CD4-positive, alpha-beta T cell treated with Interleukin-17A for 4 hours (primary cell): ENCODE measurements around the gene HAO2.
"Not testable (repeated sequence)": the region's sequence is repeated elsewhere in the genome, so short reads cannot be mapped to it uniquely, and the experiment has no call there.

Experiments
- DNase-seq: peaks from one replicate; pipeline ENCODE4 v3.0.0-alpha.2; 2020; ENCODE audit warnings: mixed read lengths

The HAO2 gene

GRCh38 chr1:119347858-119348257 is 20.7 kb upstream of the HAO2 start:
- DNase-seq: no peak

GRCh38 chr1:119348941-119349340 is 19.6 kb upstream of the HAO2 start:
- no peak for DNase-seq

DNA sequence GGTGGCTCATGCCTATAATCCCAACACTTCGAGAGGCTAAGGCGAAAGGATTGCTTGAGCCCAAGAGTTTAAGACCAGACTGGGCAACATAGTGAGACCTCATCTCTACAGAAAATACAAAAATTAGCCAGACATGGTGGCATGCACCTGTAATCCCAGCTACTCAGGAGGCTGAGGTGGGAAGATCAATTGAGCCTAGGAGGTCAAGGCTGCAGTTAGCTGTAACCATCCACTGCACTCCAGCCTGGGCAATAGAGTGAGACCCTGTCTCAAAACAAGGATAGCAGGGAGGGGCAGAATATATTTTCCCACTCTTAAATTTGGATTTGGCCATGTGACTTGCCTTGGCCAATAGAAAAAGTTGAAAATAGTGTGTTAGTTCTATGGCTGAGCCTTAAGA is 17.7 kb upstream of the HAO2 start:
- not testable (repeated sequence) for DNase-seq

DNA sequence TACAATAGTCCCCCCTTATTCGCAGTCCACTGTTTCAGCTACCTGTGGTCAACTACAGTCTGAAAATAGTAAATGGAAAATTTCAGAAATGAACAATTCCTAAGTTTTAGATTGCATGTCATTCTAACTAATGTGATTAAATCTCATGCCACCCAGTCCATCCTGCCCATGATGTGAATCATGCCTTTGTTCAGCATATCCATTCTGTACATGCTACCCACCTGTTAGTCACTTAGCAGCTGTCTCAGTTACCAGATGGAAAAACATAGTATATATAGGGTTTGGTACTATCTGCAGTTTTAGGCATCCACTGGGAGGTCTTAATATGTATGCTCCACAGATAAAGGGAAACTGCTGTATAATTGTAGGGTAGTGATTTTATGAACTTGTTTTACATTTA is 16.6 kb upstream of the HAO2 start:
- DNase-seq: no peak

- no peak for DNase-seq
Observed at GRCh38 chr1:119353836-119354235, 14.7 kb upstream of the HAO2 start.

DNA sequence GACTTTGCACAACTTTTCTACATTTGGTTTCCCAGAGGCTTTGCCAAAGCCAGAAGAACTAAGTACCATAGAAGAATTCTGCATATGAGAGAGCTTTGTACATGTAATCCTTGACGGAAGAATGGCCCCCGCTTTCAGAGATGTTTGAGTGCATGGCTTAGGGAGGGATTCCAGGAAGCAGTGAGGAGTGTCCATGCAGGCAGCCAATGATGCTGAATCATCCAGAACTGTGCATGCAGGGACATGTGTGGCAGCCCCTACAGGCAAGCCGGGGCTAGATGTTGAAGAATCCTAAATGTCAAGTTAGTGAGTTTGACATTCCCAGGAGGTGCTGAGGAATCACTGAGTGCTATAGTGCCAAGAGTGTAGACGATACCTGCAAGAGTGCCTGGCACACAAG is 9.9 kb upstream of the HAO2 start:
- DNase-seq: no peak

GRCh38 chr1:119359730-119360129 is 8.9 kb upstream of the HAO2 start:
- no peak for DNase-seq

GRCh38 chr1:119361205-119361604 is 7.4 kb upstream of the HAO2 start:
- no peak for DNase-seq

DNA sequence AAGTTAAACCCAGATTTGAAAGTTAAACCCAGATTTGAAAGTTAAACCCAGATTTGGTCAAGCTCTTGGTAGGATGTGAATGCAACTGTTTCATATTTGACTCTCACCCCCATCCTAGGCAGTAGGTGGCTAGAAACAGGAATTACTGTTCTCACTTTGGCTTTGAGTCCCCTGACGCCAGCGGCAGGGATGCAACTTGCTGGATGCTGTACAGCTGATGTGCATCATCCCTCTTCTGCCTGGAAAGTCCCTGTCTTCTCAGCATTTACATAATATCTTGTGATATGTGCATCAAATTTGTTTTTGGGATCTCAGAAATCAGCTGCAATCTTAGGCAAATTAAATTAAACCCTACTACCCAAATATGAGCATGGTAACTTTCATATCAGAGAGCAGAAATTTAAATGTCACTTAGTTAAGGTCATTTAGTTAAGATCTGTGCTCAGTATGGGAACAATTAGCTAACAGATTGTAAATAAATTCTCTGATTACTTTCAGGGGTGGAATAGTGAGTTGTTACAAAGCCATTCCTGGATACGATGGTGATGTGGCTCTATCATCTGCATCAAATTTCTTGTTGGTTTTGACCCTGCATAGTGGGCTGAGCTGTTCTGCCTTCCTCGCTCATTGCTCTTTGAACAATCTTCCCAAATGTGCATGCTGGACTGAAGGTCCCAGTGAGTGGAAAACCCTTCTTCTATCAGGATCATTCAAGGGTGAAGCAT is 6.8 kb upstream of the HAO2 start:
- no peak for DNase-seq

- DNase-seq: no peak
Observed at GRCh38 chr1:119363162-119363561, 5.4 kb upstream of the HAO2 start.

- no peak for DNase-seq
Observed at GRCh38 chr1:119364640-119365039, 3.9 kb upstream of the HAO2 start.

DNA sequence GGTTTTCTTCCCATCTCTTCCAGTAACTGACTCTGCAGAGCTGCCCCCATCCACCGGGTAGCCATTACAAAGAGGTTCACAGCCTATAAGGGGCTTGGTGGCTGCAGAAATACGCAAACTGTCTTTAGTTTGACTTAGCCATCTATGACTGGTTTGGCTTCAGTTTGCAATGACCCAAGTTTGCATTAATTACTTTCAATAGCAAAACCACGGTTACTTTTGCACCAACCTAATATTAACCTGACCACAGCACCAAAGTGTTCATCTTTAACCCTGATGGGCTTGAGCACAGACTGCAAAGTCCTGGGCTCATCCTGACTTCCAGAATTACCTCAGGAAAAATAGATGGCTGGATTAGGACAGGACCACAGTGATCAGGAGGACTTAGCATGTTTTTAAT is 2.2 kb upstream of the HAO2 start:
- no peak for DNase-seq

GRCh38 chr1:119367432-119368124 is 1.0 kb upstream of the HAO2 start:
- DNase-seq: no peak

GRCh38 chr1:119370748-119371147 is 2.2 kb downstream of the HAO2 start:
- DNase-seq: no peak

GRCh38 chr1:119371815-119372214 is 3.2 kb downstream of the HAO2 start:
- DNase-seq: no peak

DNA sequence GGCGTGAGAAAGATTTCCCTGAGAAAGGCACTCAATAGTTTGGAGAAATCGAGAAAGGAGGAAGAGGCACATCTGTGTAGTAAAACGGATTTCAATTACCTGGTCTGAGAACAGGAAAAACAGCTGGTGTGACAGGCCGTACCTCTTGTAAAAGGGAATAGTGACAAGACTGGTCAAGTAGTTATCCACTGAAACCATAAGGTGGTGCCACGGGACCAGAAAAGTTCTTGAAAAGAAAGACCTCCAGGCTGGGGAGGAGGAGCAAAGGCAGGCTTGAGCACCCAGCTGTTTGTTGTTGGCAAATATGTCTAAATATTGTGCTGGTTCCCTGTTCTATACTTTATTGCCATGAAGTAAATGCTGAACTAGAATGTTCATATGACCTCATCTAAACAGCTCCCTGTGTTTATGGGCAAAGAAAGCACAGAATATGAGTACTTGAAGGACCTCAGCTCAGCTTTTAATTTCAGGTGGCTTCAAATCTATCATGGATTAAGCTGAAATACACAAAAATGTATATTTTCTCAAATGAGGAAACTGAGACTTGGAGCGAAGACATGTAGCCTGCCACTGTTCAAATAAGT is 4.0 kb downstream of the HAO2 start:
- no peak for DNase-seq

DNA sequence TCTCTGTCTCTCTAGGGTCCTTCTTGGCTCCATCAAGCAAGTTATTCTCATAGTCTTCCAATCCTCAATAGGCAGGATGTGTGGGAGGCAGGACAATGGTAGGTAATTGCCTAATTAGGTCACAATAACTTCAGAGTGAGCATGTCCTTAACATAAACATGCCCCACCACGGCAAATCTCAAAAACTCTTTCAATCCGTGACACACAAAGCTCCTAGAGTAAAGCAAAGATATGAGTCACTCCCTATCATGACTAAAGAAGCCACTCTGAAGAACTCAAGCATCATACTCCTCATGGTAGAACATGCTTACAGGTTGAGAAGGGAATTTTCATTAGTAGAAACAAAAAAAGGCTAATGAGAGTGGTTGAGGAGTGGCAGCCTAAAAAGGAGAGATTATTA is 4.9 kb downstream of the HAO2 start:
- no peak for DNase-seq

DNA sequence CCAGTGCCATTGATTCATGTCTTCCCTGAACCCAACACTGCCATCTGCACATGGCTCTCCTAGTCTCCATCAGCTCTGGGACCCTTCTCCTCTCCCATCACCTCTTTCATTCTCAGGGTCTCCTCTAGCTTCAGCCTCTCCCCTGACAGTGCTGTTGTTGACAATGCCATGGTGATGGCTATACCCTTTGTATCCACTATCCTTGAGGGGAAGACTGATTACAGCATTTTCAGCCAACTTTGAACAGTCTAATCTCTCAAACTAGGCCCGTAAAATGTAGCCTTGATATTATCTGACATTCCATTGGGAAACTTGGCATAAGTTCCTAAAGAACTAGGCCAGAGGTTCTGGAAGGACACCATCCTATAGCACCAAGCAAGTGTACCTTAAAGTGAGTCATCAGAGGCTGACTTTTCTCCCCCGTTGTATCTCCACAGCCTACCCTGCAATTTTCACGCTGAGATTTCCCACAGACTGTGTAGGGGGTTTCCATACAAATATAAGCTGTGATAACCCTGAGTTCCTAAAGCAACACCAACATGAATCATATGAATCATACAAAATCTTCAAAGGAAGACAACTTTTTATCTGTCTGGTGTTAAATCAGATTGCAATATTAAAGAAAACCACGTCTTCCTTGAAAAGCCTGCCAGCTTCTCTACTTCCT is 5.8 kb downstream of the HAO2 start:
- DNase-seq: no peak

DNA sequence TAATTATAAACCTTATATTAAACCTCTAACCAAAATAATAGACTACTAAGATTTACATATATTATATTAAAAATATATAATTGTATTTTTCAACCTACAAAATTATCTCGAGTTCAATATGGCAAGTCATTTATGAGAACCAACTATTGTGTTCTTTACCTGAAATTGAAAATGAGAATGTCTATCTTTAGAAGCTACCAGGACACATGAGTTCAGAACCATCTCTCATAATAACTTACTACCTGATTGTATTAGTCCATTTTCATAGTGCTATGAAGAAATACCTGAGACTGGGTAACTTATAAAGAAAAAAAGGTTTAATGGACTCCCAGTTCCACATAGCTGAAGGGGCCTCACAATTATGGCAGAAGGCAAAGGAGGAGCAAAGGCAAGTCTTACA is 6.8 kb downstream of the HAO2 start:
- no peak for DNase-seq

DNA sequence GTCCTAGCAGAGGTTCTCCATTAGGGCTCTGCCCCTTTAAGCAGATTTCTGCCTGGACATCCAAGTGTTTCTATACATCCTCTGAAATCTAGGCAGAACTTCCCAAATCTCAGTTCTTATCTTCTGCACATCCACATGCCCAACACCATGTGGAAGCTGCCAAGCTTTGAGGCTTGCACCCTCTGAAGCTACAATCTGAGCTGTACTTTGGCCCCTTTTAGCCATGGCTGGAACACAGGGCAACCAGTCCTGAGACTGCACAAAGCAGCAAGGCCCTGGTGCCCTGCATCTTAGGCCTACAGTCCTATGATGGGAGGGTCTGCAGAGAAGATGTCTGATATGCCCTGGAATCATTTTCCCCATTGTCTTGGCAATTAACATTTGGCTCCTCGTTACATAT is 8.0 kb downstream of the HAO2 start:
- no peak for DNase-seq

DNA sequence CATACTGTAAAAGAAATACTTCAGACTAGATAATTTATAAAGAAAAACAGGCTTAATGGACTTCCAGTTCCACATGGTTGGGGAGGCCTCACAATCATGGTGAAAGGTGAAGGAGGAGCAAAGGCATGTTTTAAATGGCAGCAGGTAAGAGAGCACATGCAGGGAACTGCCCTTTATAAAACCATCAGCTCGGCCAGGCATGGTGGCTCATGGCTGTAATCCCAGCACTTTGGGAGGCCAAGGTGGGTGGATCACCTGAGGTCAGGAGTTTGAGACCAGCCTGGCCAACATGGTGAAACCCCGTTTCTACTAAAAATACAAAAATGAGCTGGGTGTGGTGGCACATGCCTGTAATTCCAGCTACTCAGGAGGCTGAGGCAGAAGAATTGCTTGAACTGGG is 9.0 kb downstream of the HAO2 start:
- DNase-seq: not testable (repeated sequence)

- DNase-seq: no peak
Observed at GRCh38 chr1:119379117-119379516, 10.5 kb downstream of the HAO2 start.

DNA sequence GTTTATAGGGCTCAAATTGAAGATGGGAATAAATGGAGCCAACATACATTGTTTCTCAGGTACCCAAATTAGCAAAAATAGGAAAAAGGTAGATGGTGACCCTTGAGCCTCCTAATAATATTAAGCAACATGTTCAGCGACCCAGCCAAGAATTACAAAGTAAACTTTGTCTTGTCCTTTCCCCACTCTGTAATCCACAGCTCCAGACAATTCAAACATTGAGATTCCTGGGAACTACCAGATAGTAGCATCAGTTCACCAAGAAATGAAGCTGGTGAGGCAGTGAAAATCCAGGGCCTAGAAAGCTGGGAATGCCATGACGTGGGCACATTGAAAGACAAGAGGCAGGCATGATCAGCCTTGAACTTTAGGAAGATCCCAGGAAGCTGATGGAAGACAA is 11.7 kb downstream of the HAO2 start:
- DNase-seq: no peak
